IMR-90 (cell line): ENCODE data around the gene CLDN4. TPM values are rescaled to one million over a fixed set of nuclear protein-coding genes. Genes with fewer than 3 reads are reported as not detected.

Experiments used
- ATAC-seq: fragments of 200-7000 bp; cut with Tn5 transposase; 2 replicates; pipeline ENCODE4 v1.9.1; 2020; ENCODE audit warnings: low read depth, mild to moderate bottlenecking, moderate library complexity
- BruUV-seq: library from RNA; stranded (reverse); fragments of 400-500 nt; replicated peaks from 2 replicates; lab custom pipeline; 2021; lab: Mats Ljungman, UMichigan
- CTCF ChIA-PET: fragments of 300-600 bp; formaldehyde crosslinking; extraction: SDS; loops from one replicate; lab custom pipeline; 2021; ENCODE audit warnings: antibody characterized with exemption; lab: Yijun Ruan, JAX
- POLR2A ChIA-PET: fragments of 300-600 bp; sonication (Branson Sonifier 250); formaldehyde crosslinking; loops from one replicate; lab custom pipeline; 2022; ENCODE audit warnings: antibody characterized with exemption; ENCODE audit not compliant: unreplicated experiment; lab: Charles Lee
- DNase-seq: peaks from one replicate; pipeline ENCODE4 v3.0.0; 2013
- H2AFZ ChIP-seq: replicated peaks from 2 replicates; pipeline ENCODE3; 2013; ENCODE audit warnings: low read length, mild to moderate bottlenecking; ENCODE audit not compliant: poor library complexity
- H2AK5ac ChIP-seq: 2 replicates; pipeline ENCODE4 v1.6.1; 2013; ENCODE audit warnings: low read depth, low read length, inconsistent platforms
- H2AK9ac ChIP-seq: replicated peaks from 2 replicates; pipeline ENCODE3; 2013; ENCODE audit warnings: mild to moderate bottlenecking, low read depth, low read length, moderate library complexity; ENCODE audit not compliant: poor library complexity
- H2BK120ac ChIP-seq: 2 replicates; pipeline ENCODE4 v1.6.1; 2013; ENCODE audit warnings: low read depth, low read length, inconsistent platforms
- H2BK15ac ChIP-seq: 3 replicates; pipeline ENCODE4 v1.6.1; 2013; ENCODE audit warnings: low read depth, low read length, inconsistent platforms
- H2BK20ac ChIP-seq: 2 replicates; pipeline ENCODE4 v1.6.1; 2013; ENCODE audit warnings: low read depth, mild to moderate bottlenecking, inconsistent platforms, low read length, moderate library complexity
- H2BK5ac ChIP-seq: 2 replicates; pipeline ENCODE4 v1.6.1; 2013; ENCODE audit warnings: mild to moderate bottlenecking, low read depth, low read length, inconsistent platforms; ENCODE audit not compliant: poor library complexity, severe bottlenecking
- H3K14ac ChIP-seq: replicated peaks from 2 replicates; pipeline ENCODE4 v1.6.1; 2013; ENCODE audit warnings: low read depth, low read length, inconsistent platforms
- H3K18ac ChIP-seq: 2 replicates; pipeline ENCODE4 v1.6.1; 2013; ENCODE audit warnings: low read depth, low read length, control low read depth
- H3K23ac ChIP-seq: 2 replicates; pipeline ENCODE4 v1.6.1; 2013; ENCODE audit warnings: low read depth, low read length, inconsistent platforms
- H3K27ac ChIP-seq: 2 replicates; pipeline ENCODE4 v1.5.1; 2013; ENCODE audit warnings: mild to moderate bottlenecking, control low read depth, low read length; ENCODE audit not compliant: insufficient read depth
- H3K27me3 ChIP-seq: 2 replicates; pipeline ENCODE4 v1.6.1; 2013; ENCODE audit warnings: low read length; ENCODE audit not compliant: control insufficient read depth, insufficient read depth
- H3K36me3 ChIP-seq: 2 replicates; pipeline ENCODE4 v1.6.1; 2013; ENCODE audit warnings: low read length, mixed read lengths; ENCODE audit not compliant: control insufficient read depth, insufficient read depth
- H3K4ac ChIP-seq: 2 replicates; pipeline ENCODE4 v1.6.1; 2013; ENCODE audit warnings: low read depth, low read length, inconsistent platforms
- H3K4me1 ChIP-seq: 2 replicates; pipeline ENCODE4 v1.6.1; 2013; ENCODE audit warnings: low read length, mixed read lengths; ENCODE audit not compliant: control insufficient read depth, insufficient read depth
- H3K4me2 ChIP-seq: 2 replicates; pipeline ENCODE4 v1.6.1; 2013; ENCODE audit warnings: low read depth, mild to moderate bottlenecking, control low read depth, low read length, moderate library complexity
- H3K4me3 ChIP-seq: 2 replicates; pipeline ENCODE4 v1.5.1; 2013; ENCODE audit warnings: low read depth, mild to moderate bottlenecking, control low read depth, low read length, moderate library complexity; ENCODE audit not compliant: insufficient read depth
- H3K56ac ChIP-seq: 2 replicates; pipeline ENCODE4 v1.6.1; 2013; ENCODE audit warnings: low read length, inconsistent platforms; ENCODE audit not compliant: insufficient read depth; ENCODE audit errors: extremely low read depth
- H3K79me1 ChIP-seq, 2 experiments: 2 replicates each; pipeline ENCODE4 v1.6.1; 2013; ENCODE audit warnings: low read length in 2 of 2, inconsistent platforms in 1 of 2, low read depth in 1 of 2
- H3K9ac ChIP-seq: 2 replicates; pipeline ENCODE4 v1.6.1; 2013; ENCODE audit warnings: low read depth, low read length, control low read depth
- H3K9me1 ChIP-seq: 2 replicates; pipeline ENCODE4 v1.6.1; 2013; ENCODE audit warnings: low read length, inconsistent platforms; ENCODE audit not compliant: insufficient read depth
- H3K9me3 ChIP-seq: 2 replicates; pipeline ENCODE4 v1.6.1; 2013; ENCODE audit warnings: low read length; ENCODE audit not compliant: control insufficient read depth, insufficient read depth
- H4K20me1 ChIP-seq: 2 replicates; pipeline ENCODE4 v1.6.1; 2013; ENCODE audit warnings: low read length, inconsistent platforms; ENCODE audit not compliant: insufficient read depth
- H4K5ac ChIP-seq: 2 replicates; pipeline ENCODE4 v1.6.1; 2013; ENCODE audit warnings: mild to moderate bottlenecking, low read depth, low read length, control low read depth
- H4K8ac ChIP-seq, 2 experiments: 2 replicates each; pipeline ENCODE4 v1.6.1; 2013; ENCODE audit warnings: low read depth in 2 of 2, low read length in 2 of 2, control low read depth in 1 of 2, inconsistent platforms in 1 of 2
- H4K91ac ChIP-seq: 2 replicates; pipeline ENCODE4 v1.6.1; 2013; ENCODE audit warnings: low read depth, low read length, inconsistent platforms; ENCODE audit not compliant: insufficient read depth
- BHLHE40 ChIP-seq: fragments of 150-350 bp; IDR thresholded peaks from 2 replicates; pipeline ENCODE4 v1.6.1; 2016; ENCODE audit warnings: mild to moderate bottlenecking, low read depth, low read length
- CEBPB ChIP-seq: IDR thresholded peaks from 2 replicates; pipeline ENCODE4 v1.6.1; 2012; ENCODE audit warnings: low read depth, low read length, improper control_type of control experiment
- CHD1 ChIP-seq: IDR thresholded peaks from 2 replicates; pipeline ENCODE4 v1.6.1; 2012; ENCODE audit warnings: low read depth, low read length, improper control_type of control experiment
- CTCF ChIP-seq: conservative IDR thresholded peaks from 2 replicates; pipeline ENCODE4 v1.5.1; 2012; ENCODE audit warnings: mild to moderate bottlenecking, low read depth, low read length, improper control_type of control experiment
- ELK1 ChIP-seq: fragments of 150-350 bp; IDR thresholded peaks from 2 replicates; pipeline ENCODE4 v1.6.1; 2016; ENCODE audit warnings: low read depth, mild to moderate bottlenecking, low read length, moderate library complexity, borderline replicate concordance
- FOS ChIP-seq: fragments of 150-350 bp; IDR thresholded peaks from 2 replicates; pipeline ENCODE4 v1.6.1; 2016; ENCODE audit warnings: low read depth, low read length
- MAFK ChIP-seq: IDR thresholded peaks from 2 replicates; pipeline ENCODE4 v1.6.1; 2012; ENCODE audit warnings: low read depth, low read length, improper control_type of control experiment
- MAZ ChIP-seq: IDR thresholded peaks from 2 replicates; pipeline ENCODE4 v1.6.1; 2012; ENCODE audit warnings: low read depth, mild to moderate bottlenecking, low read length, improper control_type of control experiment, moderate library complexity, borderline replicate concordance
- MXI1 ChIP-seq: IDR thresholded peaks from 2 replicates; pipeline ENCODE4 v1.6.1; 2012; ENCODE audit warnings: low read depth, mild to moderate bottlenecking, low read length, moderate library complexity, borderline replicate concordance
- NFE2L2 ChIP-seq: fragments of 150-350 bp; IDR thresholded peaks from 2 replicates; pipeline ENCODE4 v1.6.1; 2016; ENCODE audit warnings: low read depth, mild to moderate bottlenecking, low read length
- POLR2A ChIP-seq: IDR thresholded peaks from 2 replicates; pipeline ENCODE4 v1.6.1; 2012; ENCODE audit warnings: mild to moderate bottlenecking, low read depth, low read length
- RAD21 ChIP-seq: IDR thresholded peaks from 2 replicates; pipeline ENCODE4 v1.6.1; 2012; ENCODE audit warnings: low read length, improper control_type of control experiment
- RCOR1 ChIP-seq: IDR thresholded peaks from 2 replicates; pipeline ENCODE4 v1.6.1; 2012; ENCODE audit warnings: mild to moderate bottlenecking, low read length, improper control_type of control experiment; ENCODE audit not compliant: insufficient replicate concordance
- RFX5 ChIP-seq: IDR thresholded peaks from 2 replicates; pipeline ENCODE4 v1.8.0; 2012; ENCODE audit warnings: low read depth, mild to moderate bottlenecking, low read length, moderate library complexity
- SMC3 ChIP-seq: fragments of 150-350 bp; IDR thresholded peaks from 2 replicates; pipeline ENCODE4 v1.6.1; 2016; ENCODE audit warnings: low read depth, mild to moderate bottlenecking, antibody characterized with exemption, low read length, moderate library complexity
- USF2 ChIP-seq: fragments of 150-350 bp; IDR thresholded peaks from 2 replicates; pipeline ENCODE4 v1.6.1; 2017; ENCODE audit warnings: mild to moderate bottlenecking, antibody characterized with exemption, low read length, low read depth
- WGBS, 2 experiments: methylation state at CpG; one replicate each; pipeline versions ENCODE4 v1.1.5 to v1.1.7; 2013; ENCODE audit warnings: missing lambda C conversion rate in 2 of 2; ENCODE audit not compliant: insufficient read length in 1 of 2; ENCODE audit errors: extremely low coverage in 2 of 2; 5-methylcytosine and 5-hydroxymethylcytosine counted together
- dilution Hi-C: fragments of 300-500 bp; cut with HindIII; formaldehyde crosslinking; loops from one replicate; pipeline ENCODE4 v1.14.3; 2018; ENCODE audit warnings: low sequenced_read_pairs; ENCODE audit not compliant: unreplicated experiment
- in situ Hi-C: fragments of 300-500 bp; cut with MboI; formaldehyde crosslinking; loops from 3 replicates; pipeline ENCODE4 v1.14.3; 2019; ENCODE audit warnings: low sequenced_read_pairs, inconsistent platforms, mixed read lengths
- intact Hi-C: fragments of 100-400 bp; cut with micrococcal nuclease; formaldehyde crosslinking; loops from 2 replicates; pipeline ENCODE4 v1.10.0; 2022
- polyA plus RNA-seq, 3 experiments: library from polyadenylated mRNA; depleted of rRNA; stranded (reverse); fragments of >200 nt; gene quantifications; 2 replicates each; pipeline ENCODE4 v1.2.3, GENCODE V29; 2012; ENCODE audit warnings: low replicate concordance in 1 of 3
- total RNA-seq: library from RNA; depleted of rRNA; stranded (reverse); fragments of >200 nt; gene quantifications from 2 replicates; pipeline ENCODE4 v1.2.3, GENCODE V29; 2012

The CLDN4 gene
- total and polyA plus RNA-seq, 2 of the 4 experiments (the other 2 are of a cell fraction) = 2.9 to 4.4 TPM

- TF ChIP-seq NFE2L2 = no peak
- TF ChIP-seq USF2 = no peak
- no peak for TF ChIP-seq ELK1
- TF ChIP-seq RAD21 = no peak
- no peak for TF ChIP-seq MAFK
- TF ChIP-seq CHD1 = no peak
- no peak for TF ChIP-seq POLR2A
- TF ChIP-seq BHLHE40 = no peak
- TF ChIP-seq FOS = no peak
- TF ChIP-seq MXI1 = no peak
- no peak for TF ChIP-seq CTCF
- no peak for TF ChIP-seq RCOR1
- TF ChIP-seq RFX5 = no peak
- TF ChIP-seq MAZ = no peak
- no peak for TF ChIP-seq CEBPB
- no peak for TF ChIP-seq SMC3
- no peaks in the 10 kb centered on the region; the same call in 1 of the 2 replicates for H3K9me1 ChIP-seq
- H3K4me1 ChIP-seq = no peaks in the 10 kb centered on the region
- H3K14ac ChIP-seq = no peak within 1 kb of the TSS
- H2BK5ac ChIP-seq = no peak within 1 kb of the TSS
- no peak within 1 kb of the TSS for H4K8ac ChIP-seq
- dilution Hi-C loops (no loop called here), intact Hi-C loops (loop anchor here (10.0 kb wide), 1 partner anchor 204 kb away; no protein-coding TSS in a partner anchor), in situ Hi-C loops (loop anchor here (10.0 kb wide), 2 partner anchors 344 to 534 kb away; no protein-coding TSS in a partner anchor)
- no peak for DNase-seq
- H3K56ac ChIP-seq = no peak within 1 kb of the TSS
- H3K27ac ChIP-seq = no peak within 1 kb of the TSS
- H3K9ac ChIP-seq = no peak within 1 kb of the TSS
- no peaks in the 10 kb centered on the region for H3K27me3 ChIP-seq
- no TSS peak for BruUV-seq
- H3K4ac ChIP-seq = no peak within 1 kb of the TSS
- H3K4me2 ChIP-seq = no peak within 1 kb of the TSS
- H4K91ac ChIP-seq = no peak within 1 kb of the TSS
- H2AK5ac ChIP-seq = no peak within 1 kb of the TSS
- no peak within 1 kb of the TSS for H3K18ac ChIP-seq
- H4K20me1 ChIP-seq = no peaks in the 10 kb centered on the region
- H3K36me3 ChIP-seq = no peaks in the 10 kb centered on the region
- no peak within 1 kb of the TSS for H4K5ac ChIP-seq
- H3K79me1 ChIP-seq = no peaks in the 10 kb centered on the region
- H3K9me3 ChIP-seq = no peaks in the 10 kb centered on the region
- H2BK120ac ChIP-seq = no peak within 1 kb of the TSS
- no peak within 1 kb of the TSS for H3K23ac ChIP-seq
- H2BK20ac ChIP-seq = no peak within 1 kb of the TSS
- ATAC-seq = no peak
- H2AK9ac ChIP-seq = no peak within 1 kb of the TSS
- 94% methylated on average over 6 of the region's 11 CpGs; no CpG with 5 or more reads in 1 of the 2 experiments for WGBS, 2 experiments
- no peak within 1 kb of the TSS for H2AFZ ChIP-seq
- POLR2A ChIA-PET = no interaction called here
- no peak within 1 kb of the TSS for H3K4me3 ChIP-seq
- CTCF ChIA-PET = no interaction called here
- H2BK15ac ChIP-seq = no peak within 1 kb of the TSS
Measured at GRCh38 chr7:73860859-73861258, 30.1 kb downstream of the CLDN4 start, which contains the start of gene TMEM270. TSS of gene TMEM270 (plus strand) at chr7:73861159. CDS start at chr7:73861195, 36 bp downstream.
